GM12878 (cell line): Measurements from ENCODE around the gene GAS2L3.

Source experiments
- EZH2 ChIP-seq: IDR thresholded peaks from 2 replicates; pipeline ENCODE4 v1.6.1; 2012; ENCODE audit warnings: low read depth, mild to moderate bottlenecking, control low read depth, inconsistent platforms, low read length, borderline replicate concordance; ENCODE audit not compliant: control insufficient read depth
- TARDBP ChIP-seq: IDR thresholded peaks from 2 replicates; pipeline ENCODE4 v1.6.1; 2016; ENCODE audit warnings: borderline replicate concordance
- TCF3 ChIP-seq: IDR thresholded peaks from 2 replicates; pipeline ENCODE4 v1.6.1; 2012; ENCODE audit warnings: low read depth, mild to moderate bottlenecking, low read length, borderline replicate concordance; ENCODE audit not compliant: insufficient read depth
- ZSCAN29 ChIP-seq: fragments of 450-650 bp; IDR thresholded peaks from 2 replicates; pipeline ENCODE4 v1.6.1; 2017; ENCODE audit warnings: mild to moderate bottlenecking, moderate library complexity
- TF ChIP-seq, protein P1 (sequence below), 3 experiments: IDR thresholded peaks in 2 of 3; conservative IDR thresholded peaks in 1 of 3; 2 replicates each; pipeline ENCODE4 v1.5.1; 2011; ENCODE audit warnings: low read depth in 3 of 3, low read length in 3 of 3, mild to moderate bottlenecking in 3 of 3, control low read depth in 2 of 3, moderate library complexity in 2 of 3, inconsistent platforms in 1 of 3, mixed read lengths in 1 of 3; ENCODE audit not compliant: control insufficient read depth in 2 of 3, insufficient read depth in 1 of 3; ENCODE audit errors: extremely low read depth in 1 of 3
- TF ChIP-seq, protein P2 (sequence below): IDR thresholded peaks from 2 replicates; pipeline ENCODE4 v1.6.1; 2011; ENCODE audit warnings: low read depth, low read length, improper control_type of control experiment, borderline replicate concordance
- TF ChIP-seq, protein P3 (sequence below): IDR thresholded peaks from 2 replicates; pipeline ENCODE4 v1.6.1; 2012; ENCODE audit warnings: mild to moderate bottlenecking, low read depth, low read length
- TF ChIP-seq, protein P4 (sequence below): fragments of 450-650 bp; IDR thresholded peaks from 2 replicates; pipeline ENCODE4 v1.6.1; 2014; ENCODE audit warnings: mild to moderate bottlenecking
- TF ChIP-seq, protein P5 (sequence below): IDR thresholded peaks from 2 replicates; pipeline ENCODE4 v1.6.1; 2012; ENCODE audit warnings: low read depth, low read length, improper control_type of control experiment

DNA sequence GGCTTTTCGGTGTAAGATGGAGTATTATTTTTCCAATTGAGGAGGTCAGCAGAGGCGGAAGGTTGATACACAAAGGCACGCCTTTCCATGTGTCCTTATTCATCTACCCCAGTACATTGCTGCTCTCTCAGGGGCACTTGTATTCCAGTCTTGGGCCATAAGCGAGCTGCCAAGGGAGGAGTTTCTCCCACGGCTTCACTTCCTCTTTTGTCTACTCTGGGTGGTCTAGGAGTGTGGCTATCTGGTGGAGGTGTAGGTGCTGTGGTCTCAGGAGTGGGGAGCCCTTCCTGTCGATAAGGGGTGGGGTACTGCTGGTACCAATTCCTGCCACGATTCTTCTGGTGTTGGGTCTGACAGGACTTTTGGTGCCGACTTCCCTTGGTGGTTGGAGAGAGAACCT, 73.4 kb downstream of the GAS2L3 start:
- TF ChIP-seq EZH2, result no peak
- no peak for TF ChIP-seq TARDBP
- TF ChIP-seq, protein P1, sequence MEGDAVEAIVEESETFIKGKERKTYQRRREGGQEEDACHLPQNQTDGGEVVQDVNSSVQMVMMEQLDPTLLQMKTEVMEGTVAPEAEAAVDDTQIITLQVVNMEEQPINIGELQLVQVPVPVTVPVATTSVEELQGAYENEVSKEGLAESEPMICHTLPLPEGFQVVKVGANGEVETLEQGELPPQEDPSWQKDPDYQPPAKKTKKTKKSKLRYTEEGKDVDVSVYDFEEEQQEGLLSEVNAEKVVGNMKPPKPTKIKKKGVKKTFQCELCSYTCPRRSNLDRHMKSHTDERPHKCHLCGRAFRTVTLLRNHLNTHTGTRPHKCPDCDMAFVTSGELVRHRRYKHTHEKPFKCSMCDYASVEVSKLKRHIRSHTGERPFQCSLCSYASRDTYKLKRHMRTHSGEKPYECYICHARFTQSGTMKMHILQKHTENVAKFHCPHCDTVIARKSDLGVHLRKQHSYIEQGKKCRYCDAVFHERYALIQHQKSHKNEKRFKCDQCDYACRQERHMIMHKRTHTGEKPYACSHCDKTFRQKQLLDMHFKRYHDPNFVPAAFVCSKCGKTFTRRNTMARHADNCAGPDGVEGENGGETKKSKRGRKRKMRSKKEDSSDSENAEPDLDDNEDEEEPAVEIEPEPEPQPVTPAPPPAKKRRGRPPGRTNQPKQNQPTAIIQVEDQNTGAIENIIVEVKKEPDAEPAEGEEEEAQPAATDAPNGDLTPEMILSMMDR (IDR thresholded peaks at IDR 0.05 in 2 of 3, conservative IDR thresholded peaks at IDR 0.05 in 1 of 3; ENCODE audit: control insufficient read depth in 2 of 3, extremely low read depth in 1 of 3, insufficient read depth in 1 of 3, low read depth in 3 of 3, low read length in 3 of 3), result no peak
- TF ChIP-seq, protein P2, sequence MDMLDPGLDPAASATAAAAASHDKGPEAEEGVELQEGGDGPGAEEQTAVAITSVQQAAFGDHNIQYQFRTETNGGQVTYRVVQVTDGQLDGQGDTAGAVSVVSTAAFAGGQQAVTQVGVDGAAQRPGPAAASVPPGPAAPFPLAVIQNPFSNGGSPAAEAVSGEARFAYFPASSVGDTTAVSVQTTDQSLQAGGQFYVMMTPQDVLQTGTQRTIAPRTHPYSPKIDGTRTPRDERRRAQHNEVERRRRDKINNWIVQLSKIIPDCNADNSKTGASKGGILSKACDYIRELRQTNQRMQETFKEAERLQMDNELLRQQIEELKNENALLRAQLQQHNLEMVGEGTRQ, result no peak
- no peak for TF ChIP-seq TCF3
- no peak for TF ChIP-seq ZSCAN29
- TF ChIP-seq, protein P3, sequence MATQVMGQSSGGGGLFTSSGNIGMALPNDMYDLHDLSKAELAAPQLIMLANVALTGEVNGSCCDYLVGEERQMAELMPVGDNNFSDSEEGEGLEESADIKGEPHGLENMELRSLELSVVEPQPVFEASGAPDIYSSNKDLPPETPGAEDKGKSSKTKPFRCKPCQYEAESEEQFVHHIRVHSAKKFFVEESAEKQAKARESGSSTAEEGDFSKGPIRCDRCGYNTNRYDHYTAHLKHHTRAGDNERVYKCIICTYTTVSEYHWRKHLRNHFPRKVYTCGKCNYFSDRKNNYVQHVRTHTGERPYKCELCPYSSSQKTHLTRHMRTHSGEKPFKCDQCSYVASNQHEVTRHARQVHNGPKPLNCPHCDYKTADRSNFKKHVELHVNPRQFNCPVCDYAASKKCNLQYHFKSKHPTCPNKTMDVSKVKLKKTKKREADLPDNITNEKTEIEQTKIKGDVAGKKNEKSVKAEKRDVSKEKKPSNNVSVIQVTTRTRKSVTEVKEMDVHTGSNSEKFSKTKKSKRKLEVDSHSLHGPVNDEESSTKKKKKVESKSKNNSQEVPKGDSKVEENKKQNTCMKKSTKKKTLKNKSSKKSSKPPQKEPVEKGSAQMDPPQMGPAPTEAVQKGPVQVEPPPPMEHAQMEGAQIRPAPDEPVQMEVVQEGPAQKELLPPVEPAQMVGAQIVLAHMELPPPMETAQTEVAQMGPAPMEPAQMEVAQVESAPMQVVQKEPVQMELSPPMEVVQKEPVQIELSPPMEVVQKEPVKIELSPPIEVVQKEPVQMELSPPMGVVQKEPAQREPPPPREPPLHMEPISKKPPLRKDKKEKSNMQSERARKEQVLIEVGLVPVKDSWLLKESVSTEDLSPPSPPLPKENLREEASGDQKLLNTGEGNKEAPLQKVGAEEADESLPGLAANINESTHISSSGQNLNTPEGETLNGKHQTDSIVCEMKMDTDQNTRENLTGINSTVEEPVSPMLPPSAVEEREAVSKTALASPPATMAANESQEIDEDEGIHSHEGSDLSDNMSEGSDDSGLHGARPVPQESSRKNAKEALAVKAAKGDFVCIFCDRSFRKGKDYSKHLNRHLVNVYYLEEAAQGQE, result no peak
- TF ChIP-seq, protein P4, sequence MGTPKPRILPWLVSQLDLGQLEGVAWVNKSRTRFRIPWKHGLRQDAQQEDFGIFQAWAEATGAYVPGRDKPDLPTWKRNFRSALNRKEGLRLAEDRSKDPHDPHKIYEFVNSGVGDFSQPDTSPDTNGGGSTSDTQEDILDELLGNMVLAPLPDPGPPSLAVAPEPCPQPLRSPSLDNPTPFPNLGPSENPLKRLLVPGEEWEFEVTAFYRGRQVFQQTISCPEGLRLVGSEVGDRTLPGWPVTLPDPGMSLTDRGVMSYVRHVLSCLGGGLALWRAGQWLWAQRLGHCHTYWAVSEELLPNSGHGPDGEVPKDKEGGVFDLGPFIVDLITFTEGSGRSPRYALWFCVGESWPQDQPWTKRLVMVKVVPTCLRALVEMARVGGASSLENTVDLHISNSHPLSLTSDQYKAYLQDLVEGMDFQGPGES, result no peak
- TF ChIP-seq, protein P5, sequence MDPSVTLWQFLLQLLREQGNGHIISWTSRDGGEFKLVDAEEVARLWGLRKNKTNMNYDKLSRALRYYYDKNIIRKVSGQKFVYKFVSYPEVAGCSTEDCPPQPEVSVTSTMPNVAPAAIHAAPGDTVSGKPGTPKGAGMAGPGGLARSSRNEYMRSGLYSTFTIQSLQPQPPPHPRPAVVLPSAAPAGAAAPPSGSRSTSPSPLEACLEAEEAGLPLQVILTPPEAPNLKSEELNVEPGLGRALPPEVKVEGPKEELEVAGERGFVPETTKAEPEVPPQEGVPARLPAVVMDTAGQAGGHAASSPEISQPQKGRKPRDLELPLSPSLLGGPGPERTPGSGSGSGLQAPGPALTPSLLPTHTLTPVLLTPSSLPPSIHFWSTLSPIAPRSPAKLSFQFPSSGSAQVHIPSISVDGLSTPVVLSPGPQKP, result no peak
